Activated CD8-positive, alpha-beta memory T cell treated with anti-CD3 and anti-CD28 coated beads, Interleukin-2, amount 50 U/mL, for 1 hour (primary cell): Measurements from ENCODE around the gene SOX6.
"Not testable (repeated sequence)": the region's sequence is repeated elsewhere in the genome, so short reads cannot be mapped to it uniquely, and the experiment has no call there.

Experiments used
- DNase-seq: peaks from one replicate; pipeline ENCODE4 v3.0.0-alpha.2; 2020; ENCODE audit errors: extremely low read depth

SOX6 gene

GRCh38 chr11:15932417-15932816 is 423.9 kb downstream of the SOX6 start:
- DNase-seq: no peak

GRCh38 chr11:15931497-15931896 is 424.8 kb downstream of the SOX6 start:
- DNase-seq: no peak

- DNase-seq: no peak
These were observed 425.8 kb downstream of the SOX6 start for GRCh38 chr11:15930442-15931025.

- no peak for DNase-seq
These were observed 426.9 kb downstream of the SOX6 start for GRCh38 chr11:15929371-15929901.

- DNase-seq: no peak
These were observed 428.5 kb downstream of the SOX6 start for GRCh38 chr11:15927864-15928217.

- no peak for DNase-seq
These were observed 429.0 kb downstream of the SOX6 start for GRCh38 chr11:15927196-15927863.

- no peak for DNase-seq
These were observed 430.3 kb downstream of the SOX6 start for GRCh38 chr11:15926071-15926470.

- no peak for DNase-seq
These were observed 433.2 kb downstream of the SOX6 start for GRCh38 chr11:15923183-15923582.

GRCh38 chr11:15922745-15923144 is 433.6 kb downstream of the SOX6 start:
- DNase-seq: not testable (repeated sequence)

- no peak for DNase-seq
These were observed 435.3 kb downstream of the SOX6 start for GRCh38 chr11:15920856-15921629.

- DNase-seq: no peak
These were observed 437.7 kb downstream of the SOX6 start for GRCh38 chr11:15918674-15919073.

- DNase-seq: no peak
These were observed 438.1 kb downstream of the SOX6 start for GRCh38 chr11:15918212-15918611.
